Fibroblast of skin of scalp (primary cell): ENCODE results near the gene MSL2. TPM values are rescaled to one million over a fixed set of nuclear protein-coding genes. Genes with fewer than 3 reads are reported as not detected.
"Not testable (repeated sequence)": the region's sequence is repeated elsewhere in the genome, so short reads cannot be mapped to it uniquely, and the experiment has no call there.

Experiments used
- DNase-seq: peaks from one replicate; pipeline ENCODE4 v3.0.0-alpha.2; 2013
- polyA plus RNA-seq, 2 experiments: library from polyadenylated mRNA; unstranded; fragments of 120-200 nt; gene quantifications; one replicate each; pipeline ENCODE4 v1.2.1, GENCODE V29; 2013; ENCODE audit not compliant: insufficient read length in 2 of 2

The MSL2 gene
- 14.1 TPM for polyA plus RNA-seq (2013, experiment 1 of 2; ENCODE audit: insufficient read length)
- polyA plus RNA-seq (2013, experiment 2 of 2; ENCODE audit: insufficient read length): 14.2 TPM

- DNase-seq: no peak
These were observed at the start of gene MSL2 for GRCh38 chr3:136196064-136196400. Gene MSL2 (minus strand): TSS chr3:136196335. CDS start chr3:136195113, 1,222 bp downstream.

- no peak for DNase-seq
These were observed 49.6 kb upstream of the MSL2 start for GRCh38 chr3:136245691-136246090.

GRCh38 chr3:136239094-136239493 lies 43.0 kb upstream of the MSL2 start:
- DNase-seq: no peak

GRCh38 chr3:136237961-136238649 lies 42.0 kb upstream of the MSL2 start:
- no peak for DNase-seq

GRCh38 chr3:136237103-136237502 lies 41.0 kb upstream of the MSL2 start:
- DNase-seq: no peak

- DNase-seq: no peak
These were observed 40.0 kb upstream of the MSL2 start for GRCh38 chr3:136236109-136236508.

GRCh38 chr3:136235545-136235944 lies 39.4 kb upstream of the MSL2 start:
- DNase-seq: no peak

GRCh38 chr3:136232413-136232812 lies 36.3 kb upstream of the MSL2 start:
- DNase-seq: no peak

- peak; percentile 19 for DNase-seq
These were observed 26.6 kb upstream of the MSL2 start for GRCh38 chr3:136222746-136223145.

- DNase-seq: no peak
These were observed 15.4 kb upstream of the MSL2 start for GRCh38 chr3:136211547-136211946.

GRCh38 chr3:136209921-136210320 lies 13.8 kb upstream of the MSL2 start:
- DNase-seq: peak; percentile 64

GRCh38 chr3:136207489-136208115 lies 11.5 kb upstream of the MSL2 start:
- no peak for DNase-seq

- DNase-seq: peak; percentile 55
These were observed 3.1 kb upstream of the MSL2 start for GRCh38 chr3:136199219-136199618.

- DNase-seq: not testable (repeated sequence)
These were observed 2.4 kb upstream of the MSL2 start for GRCh38 chr3:136198462-136199078.

GRCh38 chr3:136197159-136197793 lies 1.1 kb upstream of the MSL2 start:
- no peak for DNase-seq

GRCh38 chr3:136196401-136197158 lies 445 bp upstream of the MSL2 start:
- DNase-seq: peak; percentile 100

- DNase-seq: peak; percentile 83
These were observed 674 bp downstream of the MSL2 start for GRCh38 chr3:136195258-136196063.

GRCh38 chr3:136194409-136195257 lies 1.5 kb downstream of the MSL2 start:
- DNase-seq: no peak

GRCh38 chr3:136193278-136194054 lies 2.7 kb downstream of the MSL2 start:
- no peak for DNase-seq

- DNase-seq: no peak
These were observed 3.3 kb downstream of the MSL2 start for GRCh38 chr3:136192831-136193230.
